SHP77 treated with DMSO at 0.1 percent for 48 hours (cell line): ENCODE results near the gene TBC1D22B.
"Not testable (repeated sequence)": the region's sequence is repeated elsewhere in the genome, so short reads cannot be mapped to it uniquely, and the experiment has no call there.

ENCODE experiments used
- DNase-seq: peaks from one replicate; lab custom pipeline; 2025; lab: John Stamatoyannopoulos, UW

The TBC1D22B gene

GRCh38 chr6:37269105-37269504 is 11.5 kb downstream of the TBC1D22B start:
- no peak for DNase-seq

GRCh38 chr6:37272834-37273566 is 15.4 kb downstream of the TBC1D22B start:
- DNase-seq = no peak

DNA sequence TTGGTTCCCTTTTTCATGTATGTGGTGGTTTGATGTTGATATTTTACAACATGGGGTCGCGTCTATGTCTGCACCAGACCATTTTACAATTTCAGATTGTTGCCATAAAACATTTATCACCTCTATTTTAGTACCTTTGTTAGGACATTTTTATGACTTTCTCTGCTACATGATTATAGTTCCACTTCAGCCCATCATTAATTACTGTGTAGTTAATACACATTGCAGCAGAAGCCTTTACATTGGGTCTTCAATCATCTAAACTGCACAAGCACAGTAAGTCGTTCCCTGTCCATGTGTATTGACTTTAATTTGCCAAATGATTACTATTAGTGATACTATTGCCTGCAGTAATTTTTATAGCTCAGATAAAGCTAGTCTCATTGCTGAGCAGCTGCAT is 16.1 kb downstream of the TBC1D22B start:
- no peak for DNase-seq

DNA sequence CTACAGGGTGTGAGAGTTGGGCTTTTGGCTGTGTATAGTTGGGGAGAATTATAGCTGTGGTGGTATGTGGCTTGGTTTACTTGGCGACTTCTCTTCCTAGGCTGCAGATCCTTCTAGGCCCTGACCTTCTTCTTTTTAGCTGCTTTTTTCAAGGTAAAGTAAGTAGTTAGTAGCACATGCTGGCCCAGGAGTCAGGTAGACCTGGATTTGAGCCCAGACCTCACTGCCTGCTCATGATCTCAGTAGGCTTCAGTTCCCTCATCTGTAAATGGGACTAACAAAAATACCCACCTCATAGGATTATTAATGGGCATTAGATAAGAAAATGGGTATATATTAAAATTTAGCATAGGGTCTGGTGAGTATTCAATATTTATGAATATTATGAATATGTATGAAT is 17.8 kb downstream of the TBC1D22B start:
- DNase-seq = no peak

DNA sequence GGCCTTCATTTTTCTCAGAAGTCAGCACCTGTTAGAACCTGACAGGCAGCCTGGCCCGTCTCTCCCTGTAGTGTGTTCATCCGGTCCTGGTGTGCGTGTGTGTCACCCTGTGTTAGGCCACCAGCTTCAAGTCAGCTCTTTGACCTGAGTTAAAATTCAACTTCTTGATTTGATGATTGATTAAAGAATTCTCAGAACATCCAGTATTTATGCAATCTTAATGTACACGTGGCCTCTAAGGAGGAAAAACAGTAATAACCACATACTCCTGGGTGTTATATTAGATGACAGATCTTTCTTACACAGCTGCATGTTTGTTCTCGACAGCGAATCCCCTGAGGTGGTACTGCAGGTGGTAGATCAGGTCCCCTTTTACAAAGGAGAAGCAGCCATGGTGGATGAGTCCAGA is 19.4 kb downstream of the TBC1D22B start:
- DNase-seq = no peak

- DNase-seq = no peak
These were observed 22.0 kb downstream of the TBC1D22B start for GRCh38 chr6:37279366-37280134.

DNA sequence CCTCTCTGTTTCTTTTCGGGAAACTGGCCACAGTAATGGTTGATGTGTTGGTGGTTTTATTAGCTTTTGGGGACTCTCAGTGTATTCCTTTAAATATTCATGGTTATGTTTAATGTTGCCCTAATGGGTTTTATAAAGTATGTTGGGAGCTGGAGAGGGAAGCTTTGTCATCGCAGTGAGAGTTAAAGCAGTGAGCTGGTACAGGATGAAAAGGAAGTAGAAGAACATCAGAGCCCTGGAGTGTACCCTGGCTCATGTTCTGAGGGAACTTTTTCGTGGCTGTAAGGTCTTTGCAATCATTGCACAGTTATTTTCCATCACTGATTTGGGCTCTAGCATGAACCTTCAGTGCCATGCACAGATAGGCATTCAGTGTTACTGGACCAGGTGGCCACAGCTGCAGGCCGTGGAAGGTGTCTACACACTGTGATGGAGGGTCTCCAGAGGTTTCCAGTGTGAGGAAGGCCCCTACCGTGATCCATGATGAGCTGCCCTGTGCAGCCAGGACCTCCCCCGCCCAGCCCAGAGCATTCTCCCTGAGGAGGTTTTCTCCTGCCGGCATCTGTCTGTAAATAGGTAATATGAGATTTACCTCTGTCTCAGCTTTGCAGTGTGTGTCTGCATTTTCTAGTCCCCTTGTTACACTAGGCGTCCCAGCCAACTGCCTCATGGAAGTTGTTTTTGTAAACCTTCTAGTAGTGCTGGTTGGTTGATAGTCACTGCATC is 22.8 kb downstream of the TBC1D22B start:
- no peak for DNase-seq

- no peak for DNase-seq
These were observed 24.8 kb downstream of the TBC1D22B start for GRCh38 chr6:37282371-37282770.

DNA sequence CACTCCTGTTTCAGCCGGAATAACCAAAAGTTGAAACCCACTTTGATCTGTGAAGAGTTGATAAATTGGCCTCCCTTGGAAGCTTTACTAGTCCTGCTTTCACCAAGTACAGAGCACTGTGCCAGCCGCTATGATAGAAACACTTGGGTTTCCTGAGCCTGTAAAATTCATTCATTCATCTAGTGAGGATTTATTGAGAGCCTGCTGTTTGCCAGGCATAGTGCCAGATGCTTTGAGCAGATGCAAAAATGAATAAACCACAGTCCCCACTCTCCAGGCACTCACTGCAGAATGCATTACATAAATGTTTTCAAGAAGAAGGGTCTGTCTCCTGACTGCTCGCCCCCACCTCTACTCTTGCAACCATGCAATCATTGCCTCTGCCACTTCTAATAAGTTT is 25.7 kb downstream of the TBC1D22B start:
- DNase-seq = no peak

DNA sequence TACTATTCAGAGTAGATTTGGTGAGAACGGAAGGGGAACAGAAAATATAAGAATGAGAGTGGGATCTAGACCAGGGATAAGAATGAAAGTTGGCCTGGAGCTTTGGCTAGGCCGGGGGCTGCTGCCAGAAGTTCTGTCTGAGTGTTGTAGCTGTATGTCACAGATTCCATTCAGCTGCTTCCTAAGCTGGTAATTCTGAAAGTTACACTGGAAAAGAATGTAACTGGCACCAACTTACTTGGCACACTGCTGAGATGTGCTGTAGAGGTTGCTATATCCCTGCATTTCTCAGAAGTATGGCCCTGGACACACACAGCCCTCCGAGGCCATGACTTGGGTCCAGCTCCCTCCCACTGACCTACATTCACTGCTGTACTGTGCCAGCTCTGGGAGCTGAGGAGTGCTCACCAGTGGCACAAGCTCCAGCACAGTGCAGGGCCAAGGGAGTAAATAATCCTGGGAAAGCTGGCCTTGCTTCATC is 26.1 kb downstream of the TBC1D22B start:
- DNase-seq = no peak

- DNase-seq = no peak
These were observed 27.2 kb downstream of the TBC1D22B start for GRCh38 chr6:37284781-37285180.

DNA sequence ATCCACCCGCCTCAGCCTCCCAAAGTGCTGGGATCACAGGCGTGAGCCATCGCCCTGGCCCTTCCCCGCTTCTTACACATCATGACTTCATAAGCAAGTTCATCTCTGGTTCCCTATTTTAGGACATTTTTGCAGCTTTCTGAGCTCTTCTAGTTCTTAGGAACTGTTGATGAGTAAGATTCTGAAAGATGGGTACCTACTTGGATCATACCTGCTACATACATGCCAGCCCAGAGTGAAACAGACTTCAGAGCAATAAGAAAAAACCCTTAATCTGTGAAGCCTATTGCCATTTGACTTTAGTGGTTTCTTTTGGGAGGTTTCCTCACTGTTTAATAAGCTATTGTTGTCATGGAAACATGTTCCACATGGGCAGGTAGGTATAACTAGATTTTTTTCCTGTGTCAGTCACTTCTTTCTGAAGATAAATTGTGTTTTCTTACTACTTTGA is 28.3 kb downstream of the TBC1D22B start:
- no peak for DNase-seq

DNA sequence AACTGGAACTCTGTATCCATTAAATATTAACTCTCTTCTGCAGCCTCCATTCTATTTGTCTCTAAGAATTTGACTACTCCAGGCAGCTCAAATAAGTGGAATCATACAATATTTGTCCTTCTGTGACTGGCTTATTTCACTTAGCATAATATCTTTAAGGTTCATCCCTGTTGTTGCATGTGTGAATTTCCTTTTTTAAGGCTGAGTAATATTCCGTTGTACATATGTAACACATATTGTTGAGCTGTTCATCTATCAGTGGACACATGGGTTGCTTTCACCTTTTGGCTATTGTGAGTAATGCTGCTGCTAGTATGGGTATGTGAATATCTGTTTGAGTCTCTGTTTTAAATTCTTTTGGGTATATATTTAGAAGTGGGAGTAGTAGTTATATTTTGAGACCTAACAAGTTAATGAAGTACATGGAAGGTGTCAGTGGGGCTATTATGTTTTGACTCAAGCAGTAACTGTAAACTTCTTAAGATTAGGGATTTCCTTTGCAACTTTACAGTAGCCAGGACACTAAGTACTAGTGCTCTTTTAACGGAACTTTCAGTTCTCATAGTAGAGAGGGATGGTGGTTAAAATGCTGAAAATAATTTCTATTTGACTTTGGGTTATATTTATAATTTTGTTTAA is 30.1 kb downstream of the TBC1D22B start:
- DNase-seq = no peak

- no peak for DNase-seq
These were observed 30.7 kb downstream of the TBC1D22B start for GRCh38 chr6:37288247-37288646.

DNA sequence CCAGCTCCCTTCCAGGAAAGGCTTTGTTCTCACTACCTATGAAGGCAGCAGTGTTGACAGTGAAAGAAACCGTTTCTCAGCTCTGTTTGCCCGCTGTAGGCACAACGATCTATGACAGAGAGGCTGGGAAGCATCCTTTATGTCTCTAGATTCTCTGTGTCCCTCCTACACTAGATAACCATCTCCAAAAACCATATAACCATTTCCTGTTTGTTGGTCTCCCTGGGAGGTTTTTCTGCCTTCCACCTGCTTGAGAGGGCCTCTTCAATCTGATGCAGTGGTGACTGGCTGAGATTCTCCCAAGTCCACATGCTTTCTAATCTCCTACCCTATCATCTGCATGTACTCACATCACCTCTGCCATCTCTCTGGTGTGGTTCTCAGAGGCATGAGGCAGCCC is 32.4 kb downstream of the TBC1D22B start:
- no peak for DNase-seq

DNA sequence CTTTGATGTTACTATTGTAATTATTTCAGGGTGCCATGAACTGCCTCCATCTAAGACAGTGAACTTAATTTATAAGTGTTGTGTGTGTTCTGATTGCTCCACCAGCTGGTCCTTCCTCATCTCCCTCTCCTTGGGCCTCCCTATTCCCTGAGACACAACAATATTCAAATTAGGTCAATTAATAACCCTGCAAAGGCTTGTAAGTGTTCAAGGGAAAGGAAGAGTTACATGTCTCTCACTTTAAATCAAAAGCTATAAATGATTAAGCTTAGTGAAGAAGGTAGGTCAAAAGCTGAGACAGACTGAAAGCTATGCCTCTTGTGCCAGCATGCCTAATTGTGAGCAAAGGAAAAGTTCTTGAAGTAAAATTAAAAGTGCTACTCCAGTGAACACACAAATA is 35.9 kb downstream of the TBC1D22B start:
- no peak for DNase-seq

GRCh38 chr6:37297637-37298036 is 40.1 kb downstream of the TBC1D22B start:
- not testable (repeated sequence) for DNase-seq

DNA sequence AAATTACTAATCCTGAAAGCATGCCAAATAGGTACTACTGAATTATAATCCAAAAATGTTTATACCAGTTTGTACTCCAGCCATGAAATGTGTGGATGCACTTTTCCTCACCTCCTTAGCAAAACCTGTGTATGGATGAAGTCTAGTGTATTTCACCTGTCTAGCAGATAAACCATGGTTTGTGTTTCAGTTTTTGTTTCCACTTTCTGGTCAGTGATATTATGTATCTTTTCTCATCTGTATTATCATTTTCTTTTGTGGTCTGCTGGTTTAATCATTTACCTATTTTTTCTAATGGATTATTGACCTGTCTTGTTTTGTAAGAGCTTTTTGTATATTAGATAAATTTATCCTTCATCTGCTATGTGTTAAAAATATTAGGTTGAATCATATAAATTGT is 41.4 kb downstream of the TBC1D22B start:
- no peak for DNase-seq

DNA sequence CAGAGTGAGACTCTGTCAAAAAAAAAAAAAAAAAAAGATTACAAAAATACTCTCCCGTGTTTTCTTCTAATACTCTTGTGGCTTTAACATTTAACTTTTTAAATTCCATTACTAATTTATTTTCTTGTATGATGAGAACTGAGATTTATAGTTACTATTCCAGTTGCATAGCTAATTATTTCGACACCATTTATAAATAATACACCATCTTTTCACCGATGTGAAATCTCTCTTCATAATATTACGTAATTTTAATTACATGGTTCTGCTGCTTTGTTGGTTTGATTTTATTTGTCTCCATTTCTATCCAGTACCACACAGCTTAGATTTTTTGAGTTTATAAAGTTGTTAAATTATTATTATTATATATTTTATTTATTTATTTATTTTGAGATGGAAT is 42.4 kb downstream of the TBC1D22B start:
- no peak for DNase-seq

DNA sequence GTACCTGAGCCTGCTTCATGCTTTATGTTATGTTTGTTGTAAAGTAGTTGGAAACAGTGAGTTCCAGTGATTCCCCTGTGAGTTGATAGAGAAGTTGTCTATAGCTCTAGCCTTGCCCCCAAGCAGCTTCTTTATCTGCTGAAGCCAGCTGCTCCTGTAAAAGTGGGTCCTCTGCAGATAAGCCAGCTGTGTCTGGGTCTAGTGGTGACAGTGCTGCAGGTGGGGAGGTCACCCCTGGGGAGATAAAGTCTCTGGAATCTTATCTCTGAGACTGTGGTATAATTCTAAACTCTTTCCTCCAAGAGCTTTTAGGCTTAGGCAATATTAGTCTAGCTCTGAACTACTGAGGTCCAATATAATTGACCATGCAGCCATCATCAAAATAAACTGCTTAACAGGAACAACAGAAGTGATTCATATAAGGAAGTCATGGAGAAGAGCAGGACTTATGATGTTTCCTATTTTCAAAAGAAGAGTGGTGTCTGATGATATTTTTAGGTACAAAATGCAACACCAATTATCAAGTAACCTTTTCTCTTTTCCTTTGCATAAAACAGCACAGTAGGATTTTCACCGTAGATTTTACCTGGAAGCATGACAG is 44.6 kb downstream of the TBC1D22B start:
- DNase-seq = no peak

DNA sequence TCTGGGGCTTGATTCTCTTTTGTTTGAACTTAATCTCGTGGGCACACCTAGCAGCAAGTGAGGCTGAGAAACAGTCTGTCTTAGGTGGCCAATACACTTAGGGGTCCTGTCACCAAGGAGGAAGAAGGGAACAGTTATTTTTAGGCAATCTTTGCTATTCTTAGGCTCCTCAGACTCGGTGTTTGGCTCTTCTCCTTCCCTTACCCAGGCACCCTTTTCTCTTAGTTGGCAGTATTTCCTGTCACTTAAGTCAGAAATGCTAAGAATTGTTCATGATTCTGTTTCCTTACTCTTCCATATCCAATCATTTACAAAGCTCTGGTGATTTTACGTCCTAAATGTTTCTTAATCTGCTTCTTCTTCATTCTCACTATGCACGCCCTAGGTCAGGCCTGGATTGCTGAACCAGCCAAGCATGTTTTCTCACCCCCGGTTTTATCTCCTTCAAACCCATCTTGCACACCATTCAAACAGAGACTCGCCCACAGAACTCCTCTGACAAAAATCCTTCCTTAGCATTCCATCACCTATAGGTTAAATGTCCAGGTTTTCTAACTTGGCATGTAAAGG is 45.6 kb downstream of the TBC1D22B start:
- no peak for DNase-seq
